CD4-positive, CD25-positive, alpha-beta regulatory T cell (primary cell): ENCODE results near the gene TSHZ3. TPM values are rescaled to one million over a fixed set of nuclear protein-coding genes. Genes with fewer than 3 reads are reported as not detected.
A peak's percentile ranks its signal among the peaks of the same experiment; 100 is the strongest.

Experiments used
- ATAC-seq, 2 donors: fragments of 150-1000 bp; cut with Tn5 transposase; one replicate each; pipeline ENCODE4 v1.10.0; 2021; ENCODE audit warnings: low read depth in 2 of 2, moderate number of reproducible peaks in 2 of 2, moderate library complexity in 1 of 2
- DNase-seq, 3 donors: peaks; one replicate each; pipeline versions ENCODE4 v3.0.0 to v3.0.0-alpha.2; 2012 to 2022; ENCODE audit warnings: mixed read lengths in 1 of 3
- H3K27ac ChIP-seq: one replicate; pipeline ENCODE4 v1.7.0; 2013; ENCODE audit warnings: mild to moderate bottlenecking, low read length; ENCODE audit not compliant: insufficient read depth, poor library complexity, severe bottlenecking
- H3K27me3 ChIP-seq: one replicate; pipeline ENCODE4 v1.7.0; 2013; ENCODE audit warnings: low read length; ENCODE audit not compliant: control insufficient read depth, insufficient read depth
- H3K36me3 ChIP-seq: one replicate; pipeline ENCODE4 v1.7.0; 2013; ENCODE audit warnings: mild to moderate bottlenecking, low read length, moderate library complexity; ENCODE audit not compliant: control insufficient read depth, insufficient read depth
- H3K4me1 ChIP-seq: 2 replicates; pipeline ENCODE4 v1.7.0; 2013; ENCODE audit warnings: mild to moderate bottlenecking, low read length; ENCODE audit not compliant: insufficient read depth, control insufficient read depth, poor library complexity, severe bottlenecking
- H3K4me3 ChIP-seq: one replicate; pipeline ENCODE4 v1.7.0; 2013; ENCODE audit warnings: low read depth, mild to moderate bottlenecking, low read length, moderate library complexity
- H3K9me3 ChIP-seq, 2 experiments: 1 replicate in 1 of 2; 2 replicates in 1 of 2; pipeline ENCODE4 v1.7.0; 2013; ENCODE audit warnings: low read length in 2 of 2, mild to moderate bottlenecking in 1 of 2, moderate library complexity in 1 of 2; ENCODE audit not compliant: control insufficient read depth in 2 of 2
- H3K27ac Mint-ChIP-seq, 3 donors: one replicate each; pipeline ENCODE4 v1.8.0; 2020 to 2022; ENCODE audit warnings: mild to moderate bottlenecking in 3 of 3, mixed read lengths in 3 of 3, moderate library complexity in 2 of 3
- H3K27me3 Mint-ChIP-seq: one replicate; pipeline ENCODE4 v1.8.0; 2022; ENCODE audit warnings: mild to moderate bottlenecking, mixed read lengths
- H3K36me3 Mint-ChIP-seq: one replicate; pipeline ENCODE4 v1.8.0; 2020; ENCODE audit warnings: mixed read lengths
- H3K4me1 Mint-ChIP-seq, 4 donors: one replicate each; pipeline ENCODE4 v1.8.0; 2020 to 2022; ENCODE audit warnings: mixed read lengths in 4 of 4, mild to moderate bottlenecking in 1 of 4
- H3K4me3 Mint-ChIP-seq, 4 donors: one replicate each; pipeline ENCODE4 v1.8.0; 2020 to 2022; ENCODE audit warnings: mild to moderate bottlenecking in 4 of 4, mixed read lengths in 4 of 4, moderate library complexity in 3 of 4
- H3K9me3 Mint-ChIP-seq, 7 donors: one replicate each; pipeline ENCODE4 v1.8.0; 2020 to 2022; ENCODE audit warnings: mixed read lengths in 7 of 7, mild to moderate bottlenecking in 3 of 7, moderate library complexity in 2 of 7
- polyA plus RNA-seq, 4 donors: library from polyadenylated mRNA; unstranded; fragments of 300-500 nt; fragmentation: Illumina TruSeq; gene quantifications; one replicate each; pipeline ENCODE4 v1.2.3, GENCODE V29; 2021
- total RNA-seq: library from RNA; stranded (reverse); gene quantifications from one replicate; pipeline ENCODE4 v1.2.3, GENCODE V29; 2022

The TSHZ3 gene
- total and polyA plus RNA-seq, 5 donors from 2014 or later: 0.24 to 2.5 (median 0.96) TPM

GRCh38 chr19:31352782-31353651 lies 3.8 kb upstream of the TSHZ3 start:
- no peaks in the 10 kb centered on the region for H3K9me3 ChIP-seq
- H3K27me3 Mint-ChIP-seq: peaks cover 77% of the 10 kb centered on the region
- peak overlapping the region; percentile 42 to 95 (median 74) for H3K4me3 Mint-ChIP-seq
- H3K27ac ChIP-seq: no peak overlapping the region
- peaks cover 43% of the 10 kb centered on the region for H3K27me3 ChIP-seq
- H3K36me3 Mint-ChIP-seq: no peaks in the 10 kb centered on the region
- H3K4me3 ChIP-seq: no peak overlapping the region
- no peak overlapping the region for H3K27ac Mint-ChIP-seq
- DNase-seq: peak in 1 of 3 donors; percentile 2
- peaks cover 17 to 57% (median 34%) of the 10 kb centered on the region in 4 donors for H3K4me1 Mint-ChIP-seq
- peaks cover 0 to 2% (median 0%) of the 10 kb centered on the region in 7 donors for H3K9me3 Mint-ChIP-seq
- H3K36me3 ChIP-seq: no peaks in the 10 kb centered on the region
- peaks cover 62% of the 10 kb centered on the region for H3K4me1 ChIP-seq
- no peak for ATAC-seq

- Histone ChIP-seq H3K4me1 (peaks cover 66% of the 10 kb centered on the region), H3K36me3 (no peaks in the 10 kb centered on the region), H3K4me3 (no peak overlapping the region), H3K9me3 (no peaks in the 10 kb centered on the region), H3K27me3 (peaks cover 43% of the 10 kb centered on the region), H3K27ac (no peak overlapping the region)
- H3K4me3 Mint-ChIP-seq: peak overlapping the region; percentile 76 to 95 (median 90)
- ATAC-seq (no peak), DNase-seq (no peak)
- peaks cover 79% of the 10 kb centered on the region for H3K27me3 Mint-ChIP-seq
- H3K36me3 Mint-ChIP-seq: no peaks in the 10 kb centered on the region
- H3K27ac Mint-ChIP-seq: no peak overlapping the region
- H3K9me3 Mint-ChIP-seq: peaks cover 0 to 2% (median 0%) of the 10 kb centered on the region in 7 donors
- H3K4me1 Mint-ChIP-seq: peaks cover 19 to 64% (median 36%) of the 10 kb centered on the region in 4 donors
Measured at GRCh38 chr19:31352296-31352781, 3.1 kb upstream of the TSHZ3 start.

- H3K4me1 Mint-ChIP-seq: peaks cover 19 to 64% (median 36%) of the 10 kb centered on the region in 4 donors
- peaks cover 0 to 2% (median 0%) of the 10 kb centered on the region in 7 donors for H3K9me3 Mint-ChIP-seq
- peak overlapping the region; percentile 66 to 93 (median 81) for H3K4me3 Mint-ChIP-seq
- Histone ChIP-seq H3K27ac (no peak overlapping the region), H3K4me1 (peaks cover 62% of the 10 kb centered on the region), H3K36me3 (no peaks in the 10 kb centered on the region), H3K4me3 (no peak overlapping the region), H3K27me3 (peaks cover 44% of the 10 kb centered on the region), H3K9me3 (no peaks in the 10 kb centered on the region)
- H3K27ac Mint-ChIP-seq: no peak overlapping the region
- no peak for ATAC-seq
- DNase-seq: peak in 1 of 3 donors; percentile 11
- H3K36me3 Mint-ChIP-seq: no peaks in the 10 kb centered on the region
- peaks cover 78% of the 10 kb centered on the region for H3K27me3 Mint-ChIP-seq
Measured at GRCh38 chr19:31351855-31352195, 2.6 kb upstream of the TSHZ3 start.

- no peaks in the 10 kb centered on the region for H3K9me3 ChIP-seq
- peaks cover 45% of the 10 kb centered on the region for H3K27me3 ChIP-seq
- DNase-seq (peak in 2 of 3 donors; percentile 16), ATAC-seq (no peak)
- peaks cover 56% of the 10 kb centered on the region for H3K4me1 ChIP-seq
- H3K27ac ChIP-seq: no peak overlapping the region
- Mint-ChIP-seq H3K9me3 (peaks cover 0 to 2% (median 0%) of the 10 kb centered on the region in 7 donors), H3K27ac (no peak overlapping the region), H3K27me3 (peaks cover 78% of the 10 kb centered on the region), H3K4me1 (peaks cover 19 to 58% (median 32%) of the 10 kb centered on the region in 4 donors), H3K4me3 (peak overlapping the region; percentile 76 to 96 (median 92)), H3K36me3 (no peaks in the 10 kb centered on the region)
- H3K36me3 ChIP-seq: no peaks in the 10 kb centered on the region
- peak overlapping the region; percentile 70 for H3K4me3 ChIP-seq
Measured at GRCh38 chr19:31351056-31351854, 2.0 kb upstream of the TSHZ3 start.

- peak overlapping the region; percentile 68 to 93 (median 84) for H3K4me3 Mint-ChIP-seq
- H3K9me3 Mint-ChIP-seq: peaks cover 0 to 2% (median 0%) of the 10 kb centered on the region in 7 donors
- ATAC-seq (peak in 1 of 2 donors; percentile 13), DNase-seq (peak in 1 of 3 donors; percentile 9)
- peaks cover 78% of the 10 kb centered on the region for H3K27me3 Mint-ChIP-seq
- Histone ChIP-seq H3K27ac (no peak overlapping the region), H3K27me3 (peaks cover 47% of the 10 kb centered on the region), H3K9me3 (no peaks in the 10 kb centered on the region), H3K4me3 (peak overlapping the region; percentile 70), H3K36me3 (no peaks in the 10 kb centered on the region), H3K4me1 (peaks cover 55% of the 10 kb centered on the region)
- no peak overlapping the region for H3K27ac Mint-ChIP-seq
- no peaks in the 10 kb centered on the region for H3K36me3 Mint-ChIP-seq
- H3K4me1 Mint-ChIP-seq: peaks cover 19 to 54% (median 30%) of the 10 kb centered on the region in 4 donors
Measured at GRCh38 chr19:31350693-31351055, 1.4 kb upstream of the TSHZ3 start.

GRCh38 chr19:31350033-31350692 lies 927 bp upstream of the TSHZ3 start:
- H3K4me3 ChIP-seq: no peak overlapping the region
- H3K27ac ChIP-seq: no peak overlapping the region
- peaks cover 16 to 50% (median 27%) of the 10 kb centered on the region in 4 donors for H3K4me1 Mint-ChIP-seq
- H3K9me3 ChIP-seq: no peaks in the 10 kb centered on the region
- H3K36me3 Mint-ChIP-seq: no peaks in the 10 kb centered on the region
- peak overlapping the region in 3 of 4 donors; percentile 66 to 82 (median 68) for H3K4me3 Mint-ChIP-seq
- H3K9me3 Mint-ChIP-seq: peaks cover 0 to 2% (median 0%) of the 10 kb centered on the region in 7 donors
- H3K27ac Mint-ChIP-seq: no peak overlapping the region
- H3K4me1 ChIP-seq: peaks cover 53% of the 10 kb centered on the region
- H3K27me3 ChIP-seq: peaks cover 47% of the 10 kb centered on the region
- H3K27me3 Mint-ChIP-seq: peaks cover 73% of the 10 kb centered on the region
- DNase-seq: peak in 1 of 3 donors; percentile 13
- no peak for ATAC-seq
- H3K36me3 ChIP-seq: no peaks in the 10 kb centered on the region
